K562 (cell line): ENCODE data around the gene MIEF1. TPM values are rescaled to one million over a fixed set of nuclear protein-coding genes. Genes with fewer than 3 reads are reported as not detected.

ENCODE experiments used
- CCNT2 ChIP-seq: IDR thresholded peaks from 2 replicates; pipeline ENCODE4 v1.6.1; 2011; ENCODE audit warnings: borderline replicate concordance, low read depth, mild to moderate bottlenecking, moderate library complexity, mixed read lengths, low read length; ENCODE audit not compliant: insufficient read length; ENCODE audit errors: extremely low read depth
- FOS ChIP-seq: IDR thresholded peaks from 3 replicates; pipeline ENCODE4 v1.6.1; 2011; ENCODE audit not compliant: insufficient read length; ENCODE audit errors: extremely low read depth
- GABPA ChIP-seq: fragments of 200-800 bp; sonication (Bioruptor generic); conservative IDR thresholded peaks from 2 replicates; pipeline ENCODE4 v1.6.1; 2016; ENCODE audit warnings: low read depth, missing genetic modification characterization, missing compliant biosample characterization
- HEY1 ChIP-seq: fragments of 250-450 bp; sonication (Bioruptor Pico); IDR thresholded peaks from 2 replicates; pipeline ENCODE4 v1.5.0; 2020; ENCODE audit warnings: mild to moderate bottlenecking, moderate library complexity, borderline replicate concordance
- HSF4 ChIP-seq: fragments of 250-450 bp; sonication (Bioruptor Pico); IDR thresholded peaks from 2 replicates; pipeline ENCODE4 v2.1.2; 2022; ENCODE audit warnings: mild to moderate bottlenecking, moderate library complexity, borderline replicate concordance
- LEF1 ChIP-seq: fragments of 450-650 bp; IDR thresholded peaks from 2 replicates; pipeline ENCODE4 v1.6.1; 2016; ENCODE audit warnings: mild to moderate bottlenecking
- MTA1 ChIP-seq: fragments of 450-650 bp; IDR thresholded peaks from 2 replicates; pipeline ENCODE4 v1.6.1; 2017; ENCODE audit warnings: borderline replicate concordance
- NR2C2 ChIP-seq, 2 experiments: fragments of 200-800 bp in 1 of 2; sonication (Bioruptor generic) in 1 of 2; sonication (generic) in 1 of 2; formaldehyde crosslinking in 1 of 2; IDR thresholded peaks; 2 replicates each; pipeline versions ENCODE4 v1.6.1 to v1.8.0; 2016 to 2022; ENCODE audit warnings: mild to moderate bottlenecking in 1 of 2, missing compliant biosample characterization in 1 of 2, missing genetic modification characterization in 1 of 2, missing genetic modification reagents in 1 of 2
- REST ChIP-seq, 2 experiments: fragments of 450-650 bp; formaldehyde crosslinking in 1 of 2; IDR thresholded peaks; 2 replicates each; pipeline versions ENCODE4 v1.4.0 to v1.6.1; 2014 to 2020; ENCODE audit warnings: mild to moderate bottlenecking in 2 of 2, borderline replicate concordance in 1 of 2, low read depth in 1 of 2
- SP1 ChIP-seq: sonication (generic); formaldehyde crosslinking; IDR thresholded peaks from 2 replicates; pipeline ENCODE4 v1.8.1; 2022; ENCODE audit warnings: mild to moderate bottlenecking, missing genetic modification reagents
- TEAD4 ChIP-seq, 2 experiments: sonication (generic) in 1 of 2; formaldehyde crosslinking in 1 of 2; IDR thresholded peaks; 2 replicates each; pipeline versions ENCODE4 v1.6.1 to v1.8.0; 2012 to 2022; ENCODE audit warnings: borderline replicate concordance in 1 of 2, inconsistent platforms in 1 of 2, low read length in 1 of 2, mild to moderate bottlenecking in 1 of 2, missing genetic modification reagents in 1 of 2
- YBX1 ChIP-seq: fragments of 450-650 bp; IDR thresholded peaks from 2 replicates; pipeline ENCODE4 v1.7.1; 2016; ENCODE audit warnings: mild to moderate bottlenecking
- ZNF12 ChIP-seq: sonication (generic); formaldehyde crosslinking; IDR thresholded peaks from 2 replicates; pipeline ENCODE4 v1.4.0; 2020; ENCODE audit warnings: mild to moderate bottlenecking, missing genetic modification reagents
- ZNF124 ChIP-seq: sonication (generic); formaldehyde crosslinking; IDR thresholded peaks from 2 replicates; pipeline ENCODE4 v1.8.1; 2022; ENCODE audit warnings: missing genetic modification reagents
- polyA plus RNA-seq, 8 experiments: library from polyadenylated mRNA; depleted of rRNA in 4 of 8; stranded (reverse) in 5 of 8; unstranded in 3 of 8; fragments of >200 nt; fragmentation: Nextera tagmentation in 2 of 8; fragmentation: Illumina TruSeq in 1 of 8; extraction: Ambion mirVana in 2 of 8; extraction: Trizol in 1 of 8; gene quantifications; 2 replicates each; pipeline versions ENCODE4 v1.2.1 to v1.2.3, GENCODE V29; 2011 to 2014; ENCODE audit warnings: inconsistent platforms in 1 of 8, missing spikeins in 1 of 8
- total RNA-seq, 7 experiments: library from RNA; depleted of rRNA in 6 of 7; stranded (reverse); fragments of >200 nt in 6 of 7; fragmentation: Illumina TruSeq in 2 of 7; extraction: Trizol in 2 of 7; gene quantifications; 2 replicates each; pipeline versions ENCODE4 v1.2.1 to v1.2.3, GENCODE V29; 2011 to 2021; ENCODE audit warnings: low replicate concordance in 1 of 7
- TF ChIP-seq, protein P1 (sequence below): fragments of 450-650 bp; IDR thresholded peaks from 2 replicates; pipeline ENCODE4 v1.6.1; 2018; ENCODE audit warnings: mild to moderate bottlenecking, low read depth; ENCODE audit not compliant: partially characterized antibody
- TF ChIP-seq, protein P2 (sequence below): fragments of 450-650 bp; IDR thresholded peaks from 2 replicates; pipeline ENCODE4 v1.6.1; 2016; ENCODE audit warnings: borderline replicate concordance

MIEF1 gene
- total and polyA plus RNA-seq, 9 of the 15 experiments (the other 6 are each of a cell fraction or from before 2014, with no cell fraction given), result 10.9 to 51.8 (median 25.5) TPM

DNA sequence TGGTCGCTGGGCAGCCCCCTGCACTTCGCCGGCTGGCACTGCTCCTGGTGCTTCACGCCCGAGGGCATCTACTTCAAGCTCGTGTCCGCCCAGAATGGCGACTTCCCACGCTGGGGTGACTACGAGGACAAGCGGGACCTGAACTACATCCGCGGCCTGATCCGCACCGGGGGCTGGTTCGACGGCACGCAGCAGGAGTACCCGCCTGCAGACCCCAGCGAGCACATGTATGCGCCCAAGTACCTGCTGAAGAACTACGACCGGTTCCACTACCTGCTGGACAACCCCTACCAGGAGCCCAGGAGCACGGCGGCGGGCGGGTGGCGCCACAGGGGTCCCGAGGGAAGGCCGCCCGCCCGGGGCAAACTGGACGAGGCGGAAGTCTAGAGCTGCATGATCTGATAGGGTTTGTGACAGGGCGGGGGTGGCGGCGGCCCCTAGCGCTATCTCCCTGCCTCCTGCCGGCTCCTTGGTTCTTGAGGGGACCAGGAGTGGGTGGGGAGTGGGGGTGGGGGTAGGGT is 13.5 kb upstream of the MIEF1 start (continued):
- TF ChIP-seq REST (IDR thresholded peaks at IDR 0.05; ENCODE audit: borderline replicate concordance) (peak; percentile 43), REST (CRISPR knock-in tag; IDR thresholded peaks at IDR 0.05; ENCODE audit: low read depth) (no peak), TEAD4 (IDR thresholded peaks at IDR 0.05; ENCODE audit: low read length) (no peak), TEAD4 (CRISPR knock-in tag; IDR thresholded peaks at IDR 0.05; ENCODE audit: borderline replicate concordance) (no peak), LEF1 (peak; percentile 45; the same call in 1 of the 2 replicates), FOS (no peak), ZNF124 (CRISPR knock-in tag) (no peak), HSF4 (CRISPR knock-in tag) (no peak), ZNF12 (CRISPR knock-in tag) (no peak), MTA1 (no peak), HEY1 (CRISPR knock-in tag) (no peak), SP1 (CRISPR knock-in tag) (no peak), GABPA (tag) (0 out of 2 replicates have a peak, but pooled peaks have one; percentile 27), NR2C2 (CRISPR knock-in tag; IDR thresholded peaks at IDR 0.05) (no peak), NR2C2 (tag; IDR thresholded peaks at IDR 0.05) (no peak), CCNT2 (peak; percentile 27), YBX1 (no peak)
- TF ChIP-seq, protein P1, sequence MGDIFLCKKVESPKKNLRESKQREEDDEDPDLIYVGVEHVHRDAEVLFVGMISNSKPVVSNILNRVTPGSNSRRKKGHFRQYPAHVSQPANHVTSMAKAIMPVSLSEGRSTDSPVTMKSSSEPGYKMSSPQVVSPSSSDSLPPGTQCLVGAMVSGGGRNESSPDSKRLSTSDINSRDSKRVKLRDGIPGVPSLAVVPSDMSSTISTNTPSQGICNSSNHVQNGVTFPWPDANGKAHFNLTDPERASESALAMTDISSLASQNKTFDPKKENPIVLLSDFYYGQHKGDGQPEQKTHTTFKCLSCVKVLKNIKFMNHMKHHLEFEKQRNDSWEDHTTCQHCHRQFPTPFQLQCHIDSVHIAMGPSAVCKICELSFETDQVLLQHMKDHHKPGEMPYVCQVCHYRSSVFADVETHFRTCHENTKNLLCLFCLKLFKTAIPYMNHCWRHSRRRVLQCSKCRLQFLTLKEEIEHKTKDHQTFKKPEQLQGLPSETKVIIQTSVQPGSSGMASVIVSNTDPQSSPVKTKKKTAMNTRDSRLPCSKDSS, result no peak
- TF ChIP-seq, protein P2, sequence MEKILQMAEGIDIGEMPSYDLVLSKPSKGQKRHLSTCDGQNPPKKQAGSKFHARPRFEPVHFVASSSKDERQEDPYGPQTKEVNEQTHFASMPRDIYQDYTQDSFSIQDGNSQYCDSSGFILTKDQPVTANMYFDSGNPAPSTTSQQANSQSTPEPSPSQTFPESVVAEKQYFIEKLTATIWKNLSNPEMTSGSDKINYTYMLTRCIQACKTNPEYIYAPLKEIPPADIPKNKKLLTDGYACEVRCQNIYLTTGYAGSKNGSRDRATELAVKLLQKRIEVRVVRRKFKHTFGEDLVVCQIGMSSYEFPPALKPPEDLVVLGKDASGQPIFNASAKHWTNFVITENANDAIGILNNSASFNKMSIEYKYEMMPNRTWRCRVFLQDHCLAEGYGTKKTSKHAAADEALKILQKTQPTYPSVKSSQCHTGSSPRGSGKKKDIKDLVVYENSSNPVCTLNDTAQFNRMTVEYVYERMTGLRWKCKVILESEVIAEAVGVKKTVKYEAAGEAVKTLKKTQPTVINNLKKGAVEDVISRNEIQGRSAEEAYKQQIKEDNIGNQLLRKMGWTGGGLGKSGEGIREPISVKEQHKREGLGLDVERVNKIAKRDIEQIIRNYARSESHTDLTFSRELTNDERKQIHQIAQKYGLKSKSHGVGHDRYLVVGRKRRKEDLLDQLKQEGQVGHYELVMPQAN, result no peak
